ENCODE measurements around the gene CRACDL.

DNA sequence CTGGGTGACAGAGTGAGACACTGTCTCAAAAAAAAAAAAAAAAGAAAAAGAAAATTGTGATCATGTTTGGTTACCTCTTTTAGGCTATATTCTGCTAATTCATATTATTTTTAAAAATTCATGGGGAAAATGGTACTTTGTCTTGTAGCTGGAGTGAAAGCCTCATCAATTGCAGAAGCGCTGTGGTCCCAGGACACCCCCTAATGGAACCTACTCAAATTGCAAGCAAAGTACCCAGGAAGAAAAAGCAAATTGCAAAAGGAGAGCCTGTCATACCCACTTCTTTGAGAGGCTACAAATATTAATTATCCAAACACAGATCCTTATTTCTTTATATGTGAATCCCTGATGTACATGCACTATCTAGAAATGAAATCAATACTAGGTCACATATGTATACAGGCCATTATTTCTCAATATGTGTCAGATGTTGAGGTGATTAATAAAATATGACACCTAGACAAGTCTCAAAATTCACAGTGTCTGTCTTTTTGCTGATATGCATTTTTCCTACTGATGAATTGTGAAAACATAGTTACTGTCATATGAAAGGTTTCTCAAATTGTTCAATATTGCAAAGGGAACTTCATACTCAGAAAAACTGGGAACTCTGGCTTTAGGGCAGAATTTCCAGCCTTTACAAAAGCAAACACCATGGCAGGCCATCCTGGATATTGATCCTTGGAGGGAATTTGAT, 12.6 kb downstream of the CRACDL start:
- no peak for TF ChIP-seq EP300 (IDR thresholded peaks at IDR 0.05)
- TF ChIP-seq POLR2A (IDR thresholded peaks at IDR 0.05): no peak
- TF ChIP-seq, protein P1, sequence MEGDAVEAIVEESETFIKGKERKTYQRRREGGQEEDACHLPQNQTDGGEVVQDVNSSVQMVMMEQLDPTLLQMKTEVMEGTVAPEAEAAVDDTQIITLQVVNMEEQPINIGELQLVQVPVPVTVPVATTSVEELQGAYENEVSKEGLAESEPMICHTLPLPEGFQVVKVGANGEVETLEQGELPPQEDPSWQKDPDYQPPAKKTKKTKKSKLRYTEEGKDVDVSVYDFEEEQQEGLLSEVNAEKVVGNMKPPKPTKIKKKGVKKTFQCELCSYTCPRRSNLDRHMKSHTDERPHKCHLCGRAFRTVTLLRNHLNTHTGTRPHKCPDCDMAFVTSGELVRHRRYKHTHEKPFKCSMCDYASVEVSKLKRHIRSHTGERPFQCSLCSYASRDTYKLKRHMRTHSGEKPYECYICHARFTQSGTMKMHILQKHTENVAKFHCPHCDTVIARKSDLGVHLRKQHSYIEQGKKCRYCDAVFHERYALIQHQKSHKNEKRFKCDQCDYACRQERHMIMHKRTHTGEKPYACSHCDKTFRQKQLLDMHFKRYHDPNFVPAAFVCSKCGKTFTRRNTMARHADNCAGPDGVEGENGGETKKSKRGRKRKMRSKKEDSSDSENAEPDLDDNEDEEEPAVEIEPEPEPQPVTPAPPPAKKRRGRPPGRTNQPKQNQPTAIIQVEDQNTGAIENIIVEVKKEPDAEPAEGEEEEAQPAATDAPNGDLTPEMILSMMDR (IDR thresholded peaks at IDR 0.05): no peak
